ENCODE results near the gene KRCC1. TPM values are rescaled to one million over a fixed set of nuclear protein-coding genes. Genes with fewer than 3 reads are reported as not detected.

KRCC1 gene
- total RNA-seq, 3 donors from 2014 or later: 37.2 to 41.5 (median 40.7) TPM

GRCh38 chr2:88078643-88079172, 23.1 kb upstream of the KRCC1 start:
- no peak overlapping the region for H3K4me3 ChIP-seq
- no peaks in the 10 kb centered on the region for H3K4me1 ChIP-seq (ENCODE audit: low read depth)
- DNase-seq (no peak), ATAC-seq (no peak)
- no peaks in the 10 kb centered on the region for H3K9me3 ChIP-seq
- no peaks in the 10 kb centered on the region for H3K36me3 ChIP-seq (ENCODE audit: low read depth)
- intact Hi-C loops (cut with DNase I, micrococcal nuclease): no loop called here
- no peak for TF ChIP-seq CTCF (IDR thresholded peaks at IDR 0.05)

DNA sequence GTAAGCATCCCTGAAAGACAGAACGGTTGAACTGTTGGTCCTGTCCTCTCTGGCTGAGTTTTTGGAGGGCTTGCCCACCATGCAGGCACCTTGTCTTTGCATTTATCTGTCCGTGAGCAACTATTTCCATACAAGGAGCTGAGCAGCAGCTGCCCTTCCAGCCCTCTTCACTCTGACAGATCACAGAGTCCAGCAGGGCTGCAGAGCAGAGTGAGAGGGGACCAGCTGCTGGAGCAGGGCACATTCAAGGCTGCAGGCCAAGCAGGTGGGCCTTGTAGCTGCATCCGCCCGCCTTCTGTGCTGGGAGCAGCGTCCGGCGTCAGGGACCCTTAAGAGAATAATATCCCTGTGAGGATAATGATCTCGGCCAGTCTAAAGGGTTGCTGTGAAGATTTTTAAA, 21.5 kb upstream of the KRCC1 start:
- Histone ChIP-seq H3K4me3 (no peak overlapping the region), H3K4me1 (ENCODE audit: low read depth) (no peaks in the 10 kb centered on the region), H3K36me3 (ENCODE audit: low read depth) (no peaks in the 10 kb centered on the region), H3K9me3 (no peaks in the 10 kb centered on the region)
- ATAC-seq: no peak
- no peak for TF ChIP-seq CTCF (IDR thresholded peaks at IDR 0.05)
- no peak for DNase-seq
- intact Hi-C loops (cut with DNase I, micrococcal nuclease): no loop called here

GRCh38 chr2:88074854-88075292, 19.3 kb upstream of the KRCC1 start:
- ATAC-seq (no peak), DNase-seq (no peak)
- intact Hi-C loops (cut with DNase I, micrococcal nuclease): no loop called here
- H3K9me3 ChIP-seq: no peaks in the 10 kb centered on the region
- no peak overlapping the region for H3K4me3 ChIP-seq
- no peak for TF ChIP-seq CTCF (IDR thresholded peaks at IDR 0.05)
- H3K36me3 ChIP-seq (ENCODE audit: low read depth): no peaks in the 10 kb centered on the region
- H3K4me1 ChIP-seq (ENCODE audit: low read depth): no peaks in the 10 kb centered on the region

DNA sequence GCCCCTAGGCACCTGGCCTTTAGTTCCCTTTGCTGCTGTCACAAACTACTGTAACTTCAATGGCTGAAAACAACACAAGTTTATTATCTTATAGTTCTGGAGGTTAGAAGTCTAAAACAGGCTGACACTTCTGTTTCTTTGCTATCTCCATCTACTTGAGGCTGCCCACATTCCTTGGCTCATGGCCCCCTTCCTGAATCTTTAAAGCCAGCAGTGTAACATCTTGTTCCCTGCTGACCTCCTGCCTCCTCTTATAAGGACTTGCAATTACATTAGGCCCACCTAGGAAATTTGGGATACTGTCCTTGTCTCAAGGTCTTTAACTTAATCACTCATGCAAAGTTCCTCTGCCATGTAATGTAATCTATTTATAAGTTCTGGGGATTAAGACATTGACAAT, 18.6 kb upstream of the KRCC1 start:
- intact Hi-C loops (cut with DNase I, micrococcal nuclease): no loop called here
- ATAC-seq (no peak), DNase-seq (no peak)
- Histone ChIP-seq H3K4me3 (no peak overlapping the region), H3K9me3 (no peaks in the 10 kb centered on the region), H3K4me1 (ENCODE audit: low read depth) (no peaks in the 10 kb centered on the region), H3K36me3 (ENCODE audit: low read depth) (no peaks in the 10 kb centered on the region)
- TF ChIP-seq CTCF (IDR thresholded peaks at IDR 0.05): no peak

GRCh38 chr2:88071365-88071764, 15.8 kb upstream of the KRCC1 start:
- no peak overlapping the region for H3K4me3 ChIP-seq
- ATAC-seq: no peak

More at GRCh38 chr2:88071365-88071764, 15.8 kb upstream of the KRCC1 start:
- no peak for DNase-seq
- Histone ChIP-seq H3K9me3 (no peaks in the 10 kb centered on the region), H3K4me1 (ENCODE audit: low read depth) (no peaks in the 10 kb centered on the region), H3K36me3 (ENCODE audit: low read depth) (no peaks in the 10 kb centered on the region)
- intact Hi-C loops (cut with DNase I, micrococcal nuclease): no loop called here
- TF ChIP-seq CTCF (IDR thresholded peaks at IDR 0.05): no peak
